Suprapubic skin (tissue), 4 donors: ENCODE measurements around the gene GPM6B. TPM values are rescaled to one million over a fixed set of nuclear protein-coding genes. Genes with fewer than 3 reads are reported as not detected.

Experiments
- DNase-seq, 2 donors: peaks; one replicate each; pipeline ENCODE4 v3.0.0-alpha.2; 2019; ENCODE audit warnings: low spot score in 2 of 2
- H3K27ac ChIP-seq: fragments of 200-600 bp; sonication (generic); one replicate; pipeline ENCODE4 v1.5.1; 2019
- H3K27me3 ChIP-seq: fragments of 200-600 bp; sonication (generic); one replicate; pipeline ENCODE4 v1.5.1; 2019
- H3K36me3 ChIP-seq: fragments of 200-600 bp; sonication (generic); one replicate; pipeline ENCODE4 v1.5.1; 2019
- H3K4me1 ChIP-seq: fragments of 200-600 bp; sonication (generic); one replicate; pipeline ENCODE4 v1.5.1; 2019
- H3K4me3 ChIP-seq: fragments of 200-600 bp; sonication (generic); one replicate; pipeline ENCODE4 v1.5.1; 2019; ENCODE audit warnings: mild to moderate bottlenecking
- H3K9me3 ChIP-seq: fragments of 200-600 bp; sonication (generic); one replicate; pipeline ENCODE4 v1.5.1; 2019
- CTCF ChIP-seq, 2 donors: fragments of 200-600 bp in 1 of 2; fragments of 450-650 bp in 1 of 2; sonication (generic) in 1 of 2; IDR thresholded peaks; one replicate each; pipeline ENCODE4 v1.5.1; 2016 to 2019; ENCODE audit warnings: antibody characterized with exemption in 2 of 2, mild to moderate bottlenecking in 1 of 2, moderate library complexity in 1 of 2
- EP300 ChIP-seq: sonication (generic); formaldehyde crosslinking; IDR thresholded peaks from one replicate; pipeline ENCODE4 v1.6.1; 2017; ENCODE audit warnings: antibody characterized with exemption
- POLR2A ChIP-seq, 2 donors: fragments of 450-650 bp; IDR thresholded peaks; one replicate each; pipeline ENCODE4 v1.6.1; 2017; ENCODE audit warnings: antibody characterized with exemption in 2 of 2, mild to moderate bottlenecking in 2 of 2, moderate library complexity in 2 of 2
- POLR2AphosphoS5 ChIP-seq, 3 donors: sonication (generic); formaldehyde crosslinking; IDR thresholded peaks; one replicate each; pipeline ENCODE4 v1.6.1; 2017; ENCODE audit warnings: antibody characterized with exemption in 3 of 3
- WGBS: methylation state at CpG from one replicate; pipeline ENCODE4 v1.1.5; 2018; 5-methylcytosine and 5-hydroxymethylcytosine counted together
- total RNA-seq, 4 donors: library from RNA; depleted of rRNA; stranded (reverse); fragments of >200 nt; gene quantifications; one replicate each; pipeline ENCODE4 v1.1.0, GENCODE V29; 2016

The GPM6B gene
- total RNA-seq, 4 donors from 2014 or later: 6.6 to 21.7 (median 13.8) TPM

GRCh38 chrX:13855689-13856450 lies 39.0 kb upstream of the GPM6B start:
- Histone ChIP-seq H3K27me3 (no peaks in the 10 kb centered on the region), H3K36me3 (no peaks in the 10 kb centered on the region), H3K4me3 (no peak overlapping the region), H3K27ac (no peak overlapping the region), H3K4me1 (no peaks in the 10 kb centered on the region), H3K9me3 (no peaks in the 10 kb centered on the region)
- no peak for TF ChIP-seq CTCF (IDR thresholded peaks at IDR 0.05)
- no peak for TF ChIP-seq EP300
- no peak for TF ChIP-seq POLR2A (IDR thresholded peaks at IDR 0.05)
- no peak for TF ChIP-seq POLR2AphosphoS5 (IDR thresholded peaks at IDR 0.05)
- DNase-seq: no peak
- WGBS: 56% methylated on average over 1 of the region's 1 CpG

- no peak for DNase-seq
- WGBS: 89% methylated on average over 1 of the region's 2 CpGs
- TF ChIP-seq CTCF (IDR thresholded peaks at IDR 0.05) (no peak), POLR2A (IDR thresholded peaks at IDR 0.05) (no peak), POLR2AphosphoS5 (IDR thresholded peaks at IDR 0.05) (no peak), EP300 (no peak)
Observed at GRCh38 chrX:13854003-13854402, 37.1 kb upstream of the GPM6B start.

GRCh38 chrX:13852001-13852695 lies 35.3 kb upstream of the GPM6B start:
- WGBS: 65% methylated on average over 4 of the region's 4 CpGs
- no peaks in the 10 kb centered on the region for H3K36me3 ChIP-seq
- TF ChIP-seq POLR2AphosphoS5 (IDR thresholded peaks at IDR 0.05): no peak
- no peak for TF ChIP-seq POLR2A (IDR thresholded peaks at IDR 0.05)
- TF ChIP-seq CTCF (IDR thresholded peaks at IDR 0.05): no peak
- TF ChIP-seq EP300: no peak
- H3K27me3 ChIP-seq: no peaks in the 10 kb centered on the region
- H3K4me3 ChIP-seq: no peak overlapping the region
- DNase-seq: no peak
- no peaks in the 10 kb centered on the region for H3K9me3 ChIP-seq
- no peak overlapping the region for H3K27ac ChIP-seq
- no peaks in the 10 kb centered on the region for H3K4me1 ChIP-seq

More at GRCh38 chrX:13854003-13854402, 37.1 kb upstream of the GPM6B start:
- no peaks in the 10 kb centered on the region for H3K36me3 ChIP-seq
- H3K9me3 ChIP-seq: no peaks in the 10 kb centered on the region
- H3K4me1 ChIP-seq: no peaks in the 10 kb centered on the region
- H3K27me3 ChIP-seq: no peaks in the 10 kb centered on the region
- H3K27ac ChIP-seq: no peak overlapping the region
- H3K4me3 ChIP-seq: no peak overlapping the region

GRCh38 chrX:13845721-13846378 lies 29.0 kb upstream of the GPM6B start:
- no peak for DNase-seq
- Histone ChIP-seq H3K9me3 (no peaks in the 10 kb centered on the region), H3K4me3 (no peak overlapping the region), H3K36me3 (no peaks in the 10 kb centered on the region), H3K27me3 (no peaks in the 10 kb centered on the region), H3K4me1 (no peaks in the 10 kb centered on the region), H3K27ac (no peak overlapping the region)
- no peak for TF ChIP-seq POLR2AphosphoS5 (IDR thresholded peaks at IDR 0.05)
- no peak for TF ChIP-seq POLR2A (IDR thresholded peaks at IDR 0.05)
- no peak for TF ChIP-seq CTCF (IDR thresholded peaks at IDR 0.05)
- TF ChIP-seq EP300: no peak
- 66% methylated on average over 8 of the region's 8 CpGs for whole genome bisulfite sequencing
